Bronchial epithelial cell (primary cell): Measurements from ENCODE around the gene ZDHHC9. TPM values are rescaled to one million over a fixed set of nuclear protein-coding genes. Genes with fewer than 3 reads are reported as not detected.

Experiments
- DNase-seq: peaks from one replicate; pipeline ENCODE4 v3.0.0-alpha.2; 2010; ENCODE audit warnings: low read depth
- FAIRE-seq: peaks from 2 replicates; lab custom pipeline; 2011; peaks lifted over from hg19 to GRCh38; lab: Jason Lieb, UNC
- H3K27me3 ChIP-seq: 2 replicates; pipeline ENCODE4 v1.5.1; 2011; ENCODE audit warnings: low read length; ENCODE audit not compliant: control insufficient read depth, insufficient read depth
- H3K36me3 ChIP-seq: 2 replicates; pipeline ENCODE4 v1.5.1; 2011; ENCODE audit warnings: low read length; ENCODE audit not compliant: control insufficient read depth, insufficient read depth
- H3K4me3 ChIP-seq: 2 replicates; pipeline ENCODE4 v1.5.1; 2011; ENCODE audit warnings: mild to moderate bottlenecking, low read depth, low read length, control low read depth
- total RNA-seq: library from RNA; depleted of rRNA; stranded (reverse); fragments of >200 nt; gene quantifications from 2 replicates; pipeline ENCODE4 v1.2.1, GENCODE V29; 2014
- TF ChIP-seq, protein P1 (sequence below): IDR thresholded peaks from 2 replicates; pipeline ENCODE4 v1.5.1; 2011; ENCODE audit warnings: mild to moderate bottlenecking, moderate library complexity, low read length, control low read depth, inconsistent platforms; ENCODE audit not compliant: insufficient read depth, severe bottlenecking

Gene ZDHHC9
- total RNA-seq, 1 donor from 2014 or later: 17.1 TPM

DNA sequence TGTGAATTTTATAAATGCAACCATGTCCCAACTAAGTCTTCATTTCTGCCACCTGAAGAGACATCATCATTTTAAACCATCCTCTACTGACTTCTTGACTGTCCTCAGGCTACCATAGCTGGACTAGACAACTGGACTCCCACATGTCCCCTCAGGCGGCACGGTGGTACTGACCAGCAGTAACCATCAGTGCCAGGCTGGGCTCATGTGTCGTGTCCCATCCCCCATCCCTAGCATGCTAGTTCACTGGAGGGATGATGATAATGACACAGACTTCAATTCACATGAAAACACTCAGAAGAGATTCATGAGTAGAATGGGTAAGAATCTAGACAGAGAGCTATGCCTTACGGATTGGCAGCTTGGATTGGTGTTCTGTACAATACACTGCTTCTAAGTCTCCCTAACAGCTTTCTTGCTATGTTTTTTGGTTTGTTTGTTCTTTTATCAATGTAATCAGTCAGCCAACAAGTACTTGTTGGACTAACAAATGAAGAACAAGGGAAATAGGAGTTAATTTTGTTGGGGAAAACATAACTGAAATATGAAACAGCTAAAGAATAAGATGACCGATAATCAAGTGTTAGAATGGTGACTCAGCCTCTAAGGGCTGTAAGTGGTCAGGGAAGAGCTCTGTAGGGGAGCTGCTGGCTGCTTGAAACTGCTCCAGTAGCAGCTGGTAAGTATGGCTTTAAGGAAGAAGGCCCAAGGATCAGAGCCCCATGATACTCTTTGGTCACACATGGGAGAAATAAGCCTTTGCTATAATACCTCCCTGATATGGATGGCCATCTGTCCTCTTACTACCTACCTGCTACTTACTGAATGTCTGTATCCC, 10.3 kb downstream of the ZDHHC9 start:
- TF ChIP-seq, protein P1, sequence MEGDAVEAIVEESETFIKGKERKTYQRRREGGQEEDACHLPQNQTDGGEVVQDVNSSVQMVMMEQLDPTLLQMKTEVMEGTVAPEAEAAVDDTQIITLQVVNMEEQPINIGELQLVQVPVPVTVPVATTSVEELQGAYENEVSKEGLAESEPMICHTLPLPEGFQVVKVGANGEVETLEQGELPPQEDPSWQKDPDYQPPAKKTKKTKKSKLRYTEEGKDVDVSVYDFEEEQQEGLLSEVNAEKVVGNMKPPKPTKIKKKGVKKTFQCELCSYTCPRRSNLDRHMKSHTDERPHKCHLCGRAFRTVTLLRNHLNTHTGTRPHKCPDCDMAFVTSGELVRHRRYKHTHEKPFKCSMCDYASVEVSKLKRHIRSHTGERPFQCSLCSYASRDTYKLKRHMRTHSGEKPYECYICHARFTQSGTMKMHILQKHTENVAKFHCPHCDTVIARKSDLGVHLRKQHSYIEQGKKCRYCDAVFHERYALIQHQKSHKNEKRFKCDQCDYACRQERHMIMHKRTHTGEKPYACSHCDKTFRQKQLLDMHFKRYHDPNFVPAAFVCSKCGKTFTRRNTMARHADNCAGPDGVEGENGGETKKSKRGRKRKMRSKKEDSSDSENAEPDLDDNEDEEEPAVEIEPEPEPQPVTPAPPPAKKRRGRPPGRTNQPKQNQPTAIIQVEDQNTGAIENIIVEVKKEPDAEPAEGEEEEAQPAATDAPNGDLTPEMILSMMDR: no peak
- DNase-seq (no peak), FAIRE-seq (no peak)
- no peaks in the 10 kb centered on the region for H3K27me3 ChIP-seq
- H3K36me3 ChIP-seq: peaks cover 2% of the 10 kb centered on the region
- no peak overlapping the region for H3K4me3 ChIP-seq

DNA sequence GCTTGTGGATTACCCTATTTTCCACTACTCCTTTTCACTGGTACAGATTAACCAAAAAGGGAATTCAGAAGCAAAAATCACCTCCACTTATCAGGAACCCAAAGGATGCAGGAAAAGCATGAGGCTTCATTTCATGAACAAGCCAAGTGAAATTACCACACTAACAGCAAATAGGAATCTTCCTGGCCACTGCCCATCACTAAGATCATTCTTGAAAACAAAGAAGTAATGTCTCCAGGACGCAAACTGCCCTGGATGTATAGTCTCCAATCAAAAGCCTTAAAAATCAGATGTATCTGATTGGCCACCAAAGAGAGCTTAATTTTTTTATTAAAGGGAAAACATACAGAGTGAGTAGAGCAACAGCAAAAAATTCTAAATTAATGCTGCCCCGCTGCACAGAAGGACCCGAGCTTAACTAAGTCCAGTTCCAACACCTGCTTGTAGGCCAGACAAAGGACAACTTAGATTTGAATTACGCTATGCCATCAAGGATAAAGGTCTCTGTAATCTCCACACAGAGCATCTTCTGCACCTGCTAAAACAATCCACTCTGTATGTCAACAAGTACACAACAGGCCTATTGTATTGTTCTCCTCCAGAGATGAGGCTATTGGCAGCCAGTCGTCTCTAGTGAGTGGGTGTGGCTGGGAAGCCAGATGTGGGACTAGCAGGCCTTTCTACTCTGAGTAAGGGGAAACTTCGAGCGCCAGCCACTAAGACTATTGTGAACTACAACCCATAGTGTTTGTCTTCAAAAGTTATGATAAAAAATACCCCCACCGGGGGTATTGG, 12.4 kb downstream of the ZDHHC9 start:
- no peaks in the 10 kb centered on the region for H3K27me3 ChIP-seq
- H3K4me3 ChIP-seq: no peak overlapping the region
- TF ChIP-seq, protein P1: no peak
- FAIRE-seq: no peak
- peaks cover 2% of the 10 kb centered on the region for H3K36me3 ChIP-seq
- no peak for DNase-seq

- peaks cover 1% of the 10 kb centered on the region for H3K36me3 ChIP-seq
- TF ChIP-seq, protein P1: no peak
- H3K4me3 ChIP-seq: no peak overlapping the region
- no peak for DNase-seq
- FAIRE-seq: no peak
- H3K27me3 ChIP-seq: no peaks in the 10 kb centered on the region
Observed at GRCh38 chrX:129830494-129830893, 13.2 kb downstream of the ZDHHC9 start.

- Histone ChIP-seq H3K4me3 (no peak overlapping the region), H3K27me3 (no peaks in the 10 kb centered on the region), H3K36me3 (peaks cover 3% of the 10 kb centered on the region)
- TF ChIP-seq, protein P1: no peak
- no peak for DNase-seq
- FAIRE-seq: no peak
Observed at GRCh38 chrX:129825746-129826505, 17.8 kb downstream of the ZDHHC9 start.

DNA sequence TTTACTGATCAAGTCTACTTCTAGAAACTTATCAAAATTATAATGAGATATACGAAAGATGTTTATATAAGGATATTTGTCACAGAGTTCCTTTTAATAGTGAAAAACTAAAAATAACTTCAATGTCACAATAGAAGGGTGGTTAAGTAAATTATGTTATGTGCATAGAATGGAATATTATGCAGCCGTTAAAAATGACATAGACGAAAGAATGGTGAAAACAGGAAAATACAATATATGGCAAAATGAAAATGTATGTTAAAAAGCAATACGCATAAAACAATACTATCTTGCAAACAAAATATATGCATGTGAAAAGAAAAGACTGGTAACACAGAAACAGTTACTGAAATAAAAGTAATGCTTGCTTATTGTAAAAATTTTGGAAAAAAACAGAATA, 19.1 kb downstream of the ZDHHC9 start:
- FAIRE-seq (no peak), DNase-seq (no peak)
- no peaks in the 10 kb centered on the region for H3K27me3 ChIP-seq
- H3K36me3 ChIP-seq: peaks cover 3% of the 10 kb centered on the region
- TF ChIP-seq, protein P1: no peak
- no peak overlapping the region for H3K4me3 ChIP-seq
